ENCODE measurements around the gene KIF6. TPM values are rescaled to one million over a fixed set of nuclear protein-coding genes. Genes with fewer than 3 reads are reported as not detected.

Gene KIF6
- polyA plus RNA-seq, 4 donors = 0.18 to 1.2 TPM; not detected in 2

DNA sequence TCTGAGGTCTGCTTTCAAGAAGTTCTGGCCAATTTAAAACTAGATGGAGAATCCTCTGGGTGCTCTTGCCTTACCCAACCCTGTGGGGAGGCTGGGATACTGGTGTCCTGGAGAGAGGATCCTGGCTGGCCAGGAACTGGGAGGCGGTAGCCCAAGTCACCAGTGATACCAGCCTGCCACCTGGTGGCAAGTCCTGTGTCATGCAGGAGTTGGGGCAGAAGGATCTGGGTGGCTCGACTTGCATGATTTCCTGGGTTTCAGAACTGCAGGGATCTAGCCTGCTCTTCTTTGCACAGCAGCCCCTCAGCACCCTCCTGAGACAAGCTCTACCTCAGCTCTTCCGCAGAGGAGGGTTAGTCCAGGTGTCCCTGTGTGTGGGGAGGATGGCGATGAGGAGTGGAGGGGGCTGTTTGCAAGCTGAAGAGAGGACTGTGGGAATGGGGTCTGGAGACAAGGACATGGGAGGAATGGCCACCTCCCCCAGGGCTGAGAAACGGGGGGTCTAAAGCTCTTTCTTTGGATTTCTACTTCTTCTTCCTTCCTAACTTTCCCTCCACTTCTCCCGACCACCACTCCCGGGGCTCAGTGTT, 415.2 kb downstream of the KIF6 start:
- no peaks in the 10 kb centered on the region for H3K36me3 ChIP-seq (ENCODE audit: control insufficient read depth in 3 of 3, insufficient read depth in 2 of 3, low read depth in 1 of 3, low read length in 3 of 3)
- FAIRE-seq = no peak
- peaks cover 0 to 3% of the 10 kb centered on the region in 2 donors for H3K9me3 ChIP-seq (ENCODE audit: control insufficient read depth in 2 of 2, insufficient read depth in 1 of 2, low read depth in 1 of 2, low read length in 1 of 2)
- peaks cover 0 to 5% (median 0%) of the 10 kb centered on the region in 3 donors for H3K4me1 ChIP-seq (ENCODE audit: control insufficient read depth in 3 of 3, insufficient read depth in 2 of 3, low read depth in 1 of 3, low read length in 2 of 3)
- peak; percentile 82 for DNase-seq
- no peak overlapping the region for H3K27ac ChIP-seq (ENCODE audit: low read depth in 1 of 3, low read length in 2 of 3)
- H3K27me3 ChIP-seq (ENCODE audit: control insufficient read depth in 3 of 3, insufficient read depth in 3 of 3, low read length in 3 of 3) = peaks cover 4 to 44% (median 8%) of the 10 kb centered on the region in 3 donors
- no peak overlapping the region for H3K4me3 ChIP-seq (ENCODE audit: low read depth in 1 of 3, low read length in 3 of 3)
- WGBS, 3 donors = 45 to 46% (median 45%) methylated on average over 6 to 7 of the region's 7 CpGs

DNA sequence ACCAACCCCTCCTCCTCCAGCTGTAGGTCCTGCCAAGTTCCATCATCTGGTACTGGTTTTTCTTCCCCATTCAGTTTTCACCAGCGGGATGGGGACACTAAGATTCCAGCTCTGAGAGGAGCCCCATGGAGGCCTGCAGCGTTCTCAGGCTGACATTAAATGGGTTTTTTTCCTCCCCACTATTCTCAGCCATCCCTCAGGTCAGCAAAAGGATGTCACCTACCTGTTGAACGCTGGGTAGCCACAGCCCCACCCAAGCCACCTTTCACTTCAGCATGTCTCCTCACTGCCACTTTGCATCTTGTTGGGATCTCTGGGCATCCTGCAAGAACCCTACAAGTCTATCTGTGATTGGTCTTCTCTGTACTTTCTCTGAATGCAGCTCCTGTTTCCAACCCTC, 417.7 kb downstream of the KIF6 start:
- FAIRE-seq = no peak
- Histone ChIP-seq H3K36me3 (ENCODE audit: control insufficient read depth in 3 of 3, insufficient read depth in 2 of 3, low read depth in 1 of 3, low read length in 3 of 3) (no peaks in the 10 kb centered on the region), H3K27ac (ENCODE audit: low read depth in 1 of 3, low read length in 2 of 3) (no peak overlapping the region), H3K9me3 (ENCODE audit: control insufficient read depth in 2 of 2, insufficient read depth in 1 of 2, low read depth in 1 of 2, low read length in 1 of 2) (peaks cover 0 to 6% of the 10 kb centered on the region in 2 donors), H3K4me1 (ENCODE audit: control insufficient read depth in 3 of 3, insufficient read depth in 2 of 3, low read depth in 1 of 3, low read length in 2 of 3) (peaks cover 0 to 9% (median 3%) of the 10 kb centered on the region in 3 donors), H3K27me3 (ENCODE audit: control insufficient read depth in 3 of 3, insufficient read depth in 3 of 3, low read length in 3 of 3) (peaks cover 0 to 18% (median 5%) of the 10 kb centered on the region in 3 donors), H3K4me3 (ENCODE audit: low read depth in 1 of 3, low read length in 3 of 3) (no peak overlapping the region)
- no peak for DNase-seq
- WGBS, 3 donors = 83 to 86% (median 84%) methylated on average over 3 of the region's 3 CpGs

DNA sequence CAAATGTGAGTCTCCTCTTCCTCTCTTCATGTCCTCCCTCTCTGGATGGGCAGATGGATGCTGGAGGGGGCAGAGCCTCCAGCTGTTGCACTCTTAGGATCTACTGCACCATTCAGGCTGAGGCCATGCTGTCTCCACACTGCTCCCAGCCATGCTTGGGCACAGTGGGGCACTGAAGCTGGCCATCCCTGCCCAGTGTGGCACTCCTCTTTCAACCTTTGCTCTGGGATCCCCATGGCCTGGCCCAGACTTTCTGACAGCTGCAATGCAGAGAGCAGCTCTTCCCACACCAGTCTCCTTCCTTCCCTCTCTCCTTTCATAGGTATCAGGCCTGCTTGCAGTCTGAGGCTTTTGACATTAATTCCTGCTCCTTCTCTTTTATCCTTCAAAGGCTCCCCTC, 420.3 kb downstream of the KIF6 start:
- H3K4me1 ChIP-seq (ENCODE audit: control insufficient read depth in 3 of 3, insufficient read depth in 2 of 3, low read depth in 1 of 3, low read length in 2 of 3) = peaks cover 0 to 9% (median 3%) of the 10 kb centered on the region in 3 donors
- DNase-seq = peak in 1 of 2 donors; percentile 67
- no peak for FAIRE-seq
- H3K9me3 ChIP-seq (ENCODE audit: control insufficient read depth in 2 of 2, insufficient read depth in 1 of 2, low read depth in 1 of 2, low read length in 1 of 2) = peaks cover 0 to 6% of the 10 kb centered on the region in 2 donors
- H3K27me3 ChIP-seq (ENCODE audit: control insufficient read depth in 3 of 3, insufficient read depth in 3 of 3, low read length in 3 of 3) = no peaks in the 10 kb centered on the region
- H3K27ac ChIP-seq (ENCODE audit: low read depth in 1 of 3, low read length in 2 of 3) = no peak overlapping the region
- no peaks in the 10 kb centered on the region for H3K36me3 ChIP-seq (ENCODE audit: control insufficient read depth in 3 of 3, insufficient read depth in 2 of 3, low read depth in 1 of 3, low read length in 3 of 3)
- H3K4me3 ChIP-seq (ENCODE audit: low read depth in 1 of 3, low read length in 3 of 3) = no peak overlapping the region

DNA sequence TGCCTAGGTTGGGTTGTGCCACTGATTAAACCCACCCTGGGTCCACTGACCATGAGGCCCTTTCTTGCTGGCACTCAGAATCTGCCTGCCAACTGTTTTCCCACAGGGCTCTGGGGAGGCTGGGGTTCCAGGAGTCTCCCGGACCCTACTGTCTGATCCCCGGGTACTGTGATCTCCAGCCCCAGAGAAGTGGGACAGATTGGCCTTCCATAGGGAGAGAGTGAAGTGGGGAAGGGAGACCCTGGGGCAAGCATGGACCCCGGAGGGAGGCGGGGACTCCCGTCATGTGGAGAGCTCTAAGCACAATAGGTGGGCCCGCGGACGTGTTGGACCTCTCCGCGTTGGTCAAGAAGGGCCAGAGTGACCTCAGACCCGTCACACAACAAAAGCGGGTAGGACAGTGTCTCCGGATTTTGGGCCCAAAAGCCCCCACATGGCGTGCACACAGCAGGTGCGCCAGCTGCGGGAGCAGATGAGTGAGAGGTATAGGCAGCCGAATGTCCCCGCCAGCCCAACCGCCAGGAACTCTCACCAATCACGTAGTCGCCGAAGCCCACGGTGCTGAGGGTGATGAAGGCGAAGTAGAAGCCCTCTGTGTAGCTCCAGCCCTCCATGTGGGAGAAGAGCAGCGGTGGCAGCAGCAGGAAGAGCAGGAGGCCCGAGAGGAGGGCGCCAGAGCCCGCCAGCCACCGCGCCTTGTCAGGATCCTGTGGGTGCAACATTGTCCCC, 421.6 kb downstream of the KIF6 start:
- no peak for FAIRE-seq
- H3K27me3 ChIP-seq (ENCODE audit: control insufficient read depth in 3 of 3, insufficient read depth in 3 of 3, low read length in 3 of 3) = no peaks in the 10 kb centered on the region
- H3K36me3 ChIP-seq (ENCODE audit: control insufficient read depth in 3 of 3, insufficient read depth in 2 of 3, low read depth in 1 of 3, low read length in 3 of 3) = no peaks in the 10 kb centered on the region
- H3K4me3 ChIP-seq (ENCODE audit: low read depth in 1 of 3, low read length in 3 of 3) = no peak overlapping the region
- H3K4me1 ChIP-seq (ENCODE audit: control insufficient read depth in 3 of 3, insufficient read depth in 2 of 3, low read depth in 1 of 3, low read length in 2 of 3) = peaks cover 0 to 9% (median 3%) of the 10 kb centered on the region in 3 donors
- H3K9me3 ChIP-seq (ENCODE audit: control insufficient read depth in 2 of 2, insufficient read depth in 1 of 2, low read depth in 1 of 2, low read length in 1 of 2) = peaks cover 0 to 6% of the 10 kb centered on the region in 2 donors
- DNase-seq = no peak
- 86 to 88% (median 87%) methylated on average over 30 of the region's 30 CpGs for WGBS, 3 donors
- H3K27ac ChIP-seq (ENCODE audit: low read depth in 1 of 3, low read length in 2 of 3) = no peak overlapping the region

DNA sequence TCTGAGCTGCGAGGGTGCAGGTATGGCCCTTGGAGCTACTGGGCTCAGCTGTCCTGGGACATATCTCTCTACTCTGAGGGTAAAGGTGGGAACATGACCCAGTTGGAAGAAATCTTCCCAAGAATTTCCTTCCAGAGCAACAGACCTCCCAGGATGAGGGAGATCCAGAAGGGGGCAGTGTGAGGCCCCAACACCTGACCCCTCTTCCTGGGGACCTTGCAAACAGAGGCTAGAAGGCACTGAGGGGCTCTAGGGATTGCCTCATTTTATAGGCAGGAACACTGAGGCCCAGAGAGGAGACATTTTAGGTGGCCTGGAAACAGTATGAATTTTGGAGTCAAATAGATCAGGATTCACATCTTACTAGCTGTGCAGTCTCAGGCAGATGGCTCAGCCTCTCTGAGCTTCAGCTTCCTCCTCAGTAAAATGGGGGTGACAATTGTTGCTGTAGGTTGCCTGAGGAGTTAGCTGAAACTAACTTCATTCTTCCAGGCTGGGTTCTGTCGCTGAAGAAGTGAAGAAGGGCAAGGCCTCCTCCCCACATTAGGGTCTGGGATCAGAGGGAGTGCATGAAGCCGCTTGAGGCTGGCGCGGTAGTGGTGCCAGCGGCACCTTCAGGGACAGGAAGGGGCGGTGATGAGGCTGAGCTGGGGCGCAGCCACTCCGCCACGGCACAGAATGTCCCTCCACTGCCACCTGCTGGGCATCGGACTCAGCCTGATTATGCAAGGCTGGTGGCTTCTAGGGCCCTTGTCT, 422.4 kb downstream of the KIF6 start:
- no peak overlapping the region for H3K27ac ChIP-seq (ENCODE audit: low read depth in 1 of 3, low read length in 2 of 3)
- DNase-seq = peak; percentile 89 to 90
- H3K4me1 ChIP-seq (ENCODE audit: control insufficient read depth in 3 of 3, insufficient read depth in 2 of 3, low read depth in 1 of 3, low read length in 2 of 3) = peaks cover 0 to 14% (median 3%) of the 10 kb centered on the region in 3 donors
- no peaks in the 10 kb centered on the region for H3K36me3 ChIP-seq (ENCODE audit: control insufficient read depth in 3 of 3, insufficient read depth in 2 of 3, low read depth in 1 of 3, low read length in 3 of 3)
- 5 to 8% (median 7%) methylated on average over 11 of the region's 11 CpGs for WGBS, 3 donors
- H3K9me3 ChIP-seq (ENCODE audit: control insufficient read depth in 2 of 2, insufficient read depth in 1 of 2, low read depth in 1 of 2, low read length in 1 of 2) = peaks cover 0 to 6% of the 10 kb centered on the region in 2 donors
- no peak for FAIRE-seq
- H3K4me3 ChIP-seq (ENCODE audit: low read depth in 1 of 3, low read length in 3 of 3) = no peak overlapping the region
- H3K27me3 ChIP-seq (ENCODE audit: control insufficient read depth in 3 of 3, insufficient read depth in 3 of 3, low read length in 3 of 3) = no peaks in the 10 kb centered on the region

DNA sequence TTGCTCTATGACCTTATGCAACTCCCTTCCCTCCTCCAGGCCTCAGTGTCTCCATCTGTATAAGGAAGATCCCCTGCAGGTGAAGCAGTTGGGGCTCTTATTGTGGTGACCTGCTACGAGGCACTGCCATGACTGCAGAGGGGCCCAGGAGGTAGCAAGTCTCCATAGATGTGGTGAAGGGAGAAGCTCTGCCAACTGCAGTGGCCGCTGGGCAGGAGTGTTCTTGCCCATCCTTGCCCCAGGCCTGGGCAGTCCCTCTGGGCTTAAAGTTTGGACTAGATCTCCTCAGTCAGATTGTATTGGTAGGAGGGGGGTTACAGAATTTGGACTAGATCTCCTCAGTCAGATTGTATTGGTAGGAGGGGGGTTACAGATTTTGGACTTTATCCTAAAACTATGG, 423.2 kb downstream of the KIF6 start:
- Histone ChIP-seq H3K36me3 (ENCODE audit: control insufficient read depth in 3 of 3, insufficient read depth in 2 of 3, low read depth in 1 of 3, low read length in 3 of 3) (no peaks in the 10 kb centered on the region), H3K27ac (ENCODE audit: low read depth in 1 of 3, low read length in 2 of 3) (no peak overlapping the region), H3K27me3 (ENCODE audit: control insufficient read depth in 3 of 3, insufficient read depth in 3 of 3, low read length in 3 of 3) (no peaks in the 10 kb centered on the region), H3K9me3 (ENCODE audit: control insufficient read depth in 2 of 2, insufficient read depth in 1 of 2, low read depth in 1 of 2, low read length in 1 of 2) (peaks cover 0 to 6% of the 10 kb centered on the region in 2 donors), H3K4me3 (ENCODE audit: low read depth in 1 of 3, low read length in 3 of 3) (no peak overlapping the region), H3K4me1 (ENCODE audit: control insufficient read depth in 3 of 3, insufficient read depth in 2 of 3, low read depth in 1 of 3, low read length in 2 of 3) (peaks cover 0 to 18% (median 3%) of the 10 kb centered on the region in 3 donors)
- no peak for DNase-seq
- WGBS, 3 donors = 93 to 95% (median 93%) methylated on average over 2 of the region's 2 CpGs
- no peak for FAIRE-seq

DNA sequence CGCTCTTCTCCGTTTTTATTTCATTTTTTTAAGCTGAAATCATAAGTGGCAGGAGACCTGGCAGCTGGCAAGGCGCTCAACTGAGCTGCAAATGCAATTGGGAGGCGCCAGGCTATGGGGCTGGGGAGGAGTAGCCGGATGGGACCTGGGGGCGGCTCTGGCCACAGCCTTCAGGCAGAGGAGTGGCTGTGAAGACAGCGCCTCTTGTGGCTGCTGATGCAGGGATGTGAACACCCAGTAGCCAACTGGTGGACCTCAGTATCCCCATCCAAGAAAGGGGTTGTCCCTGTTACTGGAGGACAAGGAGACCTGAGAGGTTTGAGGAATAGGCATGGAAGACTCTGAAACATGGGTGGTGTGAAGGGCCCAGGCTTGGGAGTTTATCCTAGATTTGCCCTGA, 423.6 kb downstream of the KIF6 start:
- Histone ChIP-seq H3K9me3 (ENCODE audit: control insufficient read depth in 2 of 2, insufficient read depth in 1 of 2, low read depth in 1 of 2, low read length in 1 of 2) (peaks cover 0 to 6% of the 10 kb centered on the region in 2 donors), H3K27ac (ENCODE audit: low read depth in 1 of 3, low read length in 2 of 3) (no peak overlapping the region), H3K4me1 (ENCODE audit: control insufficient read depth in 3 of 3, insufficient read depth in 2 of 3, low read depth in 1 of 3, low read length in 2 of 3) (peaks cover 0 to 18% (median 3%) of the 10 kb centered on the region in 3 donors), H3K27me3 (ENCODE audit: control insufficient read depth in 3 of 3, insufficient read depth in 3 of 3, low read length in 3 of 3) (no peaks in the 10 kb centered on the region), H3K4me3 (ENCODE audit: low read depth in 1 of 3, low read length in 3 of 3) (no peak overlapping the region), H3K36me3 (ENCODE audit: control insufficient read depth in 3 of 3, insufficient read depth in 2 of 3, low read depth in 1 of 3, low read length in 3 of 3) (no peaks in the 10 kb centered on the region)
- FAIRE-seq (no peak), DNase-seq (no peak)
- 78 to 88% (median 88%) methylated on average over 7 of the region's 7 CpGs for WGBS, 3 donors

DNA sequence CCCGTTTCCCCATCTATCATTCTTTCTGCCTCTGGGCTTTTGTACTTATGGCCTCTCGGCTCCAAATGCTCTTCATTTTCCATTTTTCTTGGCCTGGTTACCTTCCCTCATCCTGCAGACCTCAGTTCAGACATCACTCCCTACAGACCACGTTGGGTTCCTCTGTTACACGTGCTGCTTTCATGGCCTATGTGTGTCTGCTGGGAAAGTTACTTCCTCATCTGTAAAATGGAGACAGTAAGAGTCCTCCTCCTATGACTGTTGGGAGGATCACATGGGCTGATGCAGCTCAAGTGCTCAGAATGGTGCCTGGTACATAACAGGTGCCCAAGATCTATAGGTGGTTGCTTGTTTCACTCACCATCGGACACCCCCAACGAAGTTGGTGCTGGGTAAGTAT, 424.5 kb downstream of the KIF6 start:
- peaks cover 0 to 18% (median 5%) of the 10 kb centered on the region in 3 donors for H3K4me1 ChIP-seq (ENCODE audit: control insufficient read depth in 3 of 3, insufficient read depth in 2 of 3, low read depth in 1 of 3, low read length in 2 of 3)
- H3K4me3 ChIP-seq (ENCODE audit: low read depth in 1 of 3, low read length in 3 of 3) = no peak overlapping the region
- H3K27ac ChIP-seq (ENCODE audit: low read depth in 1 of 3, low read length in 2 of 3) = no peak overlapping the region
- H3K27me3 ChIP-seq (ENCODE audit: control insufficient read depth in 3 of 3, insufficient read depth in 3 of 3, low read length in 3 of 3) = no peaks in the 10 kb centered on the region
- peaks cover 0 to 6% of the 10 kb centered on the region in 2 donors for H3K9me3 ChIP-seq (ENCODE audit: control insufficient read depth in 2 of 2, insufficient read depth in 1 of 2, low read depth in 1 of 2, low read length in 1 of 2)
- 85 to 91% (median 85%) methylated on average over 6 of the region's 6 CpGs for WGBS, 3 donors
- FAIRE-seq = no peak
- no peak for DNase-seq
- H3K36me3 ChIP-seq (ENCODE audit: control insufficient read depth in 3 of 3, insufficient read depth in 2 of 3, low read depth in 1 of 3, low read length in 3 of 3) = no peaks in the 10 kb centered on the region

All from small intestine (tissue), 7 donors.